Suprapubic skin (tissue), 4 donors: ENCODE results near the gene TMEM244. TPM values are rescaled to one million over a fixed set of nuclear protein-coding genes. Genes with fewer than 3 reads are reported as not detected.

Source experiments
- DNase-seq, 2 donors: peaks; one replicate each; pipeline ENCODE4 v3.0.0-alpha.2; 2019; ENCODE audit warnings: low spot score in 2 of 2
- H3K27ac ChIP-seq: fragments of 200-600 bp; sonication (generic); one replicate; pipeline ENCODE4 v1.5.1; 2019
- H3K27me3 ChIP-seq: fragments of 200-600 bp; sonication (generic); one replicate; pipeline ENCODE4 v1.5.1; 2019
- H3K36me3 ChIP-seq: fragments of 200-600 bp; sonication (generic); one replicate; pipeline ENCODE4 v1.5.1; 2019
- H3K4me1 ChIP-seq: fragments of 200-600 bp; sonication (generic); one replicate; pipeline ENCODE4 v1.5.1; 2019
- H3K4me3 ChIP-seq: fragments of 200-600 bp; sonication (generic); one replicate; pipeline ENCODE4 v1.5.1; 2019; ENCODE audit warnings: mild to moderate bottlenecking
- H3K9me3 ChIP-seq: fragments of 200-600 bp; sonication (generic); one replicate; pipeline ENCODE4 v1.5.1; 2019
- EP300 ChIP-seq: sonication (generic); formaldehyde crosslinking; IDR thresholded peaks from one replicate; pipeline ENCODE4 v1.6.1; 2017; ENCODE audit warnings: antibody characterized with exemption
- POLR2A ChIP-seq, 2 donors: fragments of 450-650 bp; IDR thresholded peaks; one replicate each; pipeline ENCODE4 v1.6.1; 2017; ENCODE audit warnings: antibody characterized with exemption in 2 of 2, mild to moderate bottlenecking in 2 of 2, moderate library complexity in 2 of 2
- POLR2AphosphoS5 ChIP-seq, 3 donors: sonication (generic); formaldehyde crosslinking; IDR thresholded peaks; one replicate each; pipeline ENCODE4 v1.6.1; 2017; ENCODE audit warnings: antibody characterized with exemption in 3 of 3
- WGBS: methylation state at CpG from one replicate; pipeline ENCODE4 v1.1.5; 2018; 5-methylcytosine and 5-hydroxymethylcytosine counted together
- total RNA-seq, 4 donors: library from RNA; depleted of rRNA; stranded (reverse); fragments of >200 nt; gene quantifications; one replicate each; pipeline ENCODE4 v1.1.0, GENCODE V29; 2016
- TF ChIP-seq, protein P1 (sequence below), 2 donors: fragments of 200-600 bp in 1 of 2; fragments of 450-650 bp in 1 of 2; sonication (generic) in 1 of 2; IDR thresholded peaks; one replicate each; pipeline ENCODE4 v1.5.1; 2016 to 2019; ENCODE audit warnings: antibody characterized with exemption in 2 of 2, mild to moderate bottlenecking in 1 of 2, moderate library complexity in 1 of 2

The TMEM244 gene
- total RNA-seq, 4 donors from 2014 or later = not detected

DNA sequence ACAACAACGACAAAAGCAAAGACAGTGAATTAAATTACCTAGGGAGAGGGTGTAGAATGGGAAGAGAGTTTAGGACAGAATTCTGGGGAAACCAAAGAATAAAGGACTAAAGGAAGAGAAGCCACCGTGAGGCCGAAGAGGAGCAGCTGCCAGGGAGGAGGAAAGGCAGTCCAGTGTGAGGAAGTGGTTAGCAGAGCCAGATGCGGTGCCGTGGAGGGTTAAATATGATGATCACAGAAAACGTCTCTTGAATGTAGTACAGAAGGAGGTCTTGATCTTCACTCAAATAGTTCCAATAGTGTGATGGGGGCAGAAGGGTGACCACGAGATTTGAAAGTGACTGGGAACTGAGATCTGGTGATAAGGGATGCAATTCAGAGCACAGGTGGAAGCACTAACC lies 67.7 kb downstream of the TMEM244 start:
- H3K27me3 ChIP-seq = peaks cover 3% of the 10 kb centered on the region
- no peaks in the 10 kb centered on the region for H3K9me3 ChIP-seq
- no peak overlapping the region for H3K27ac ChIP-seq
- 71% methylated on average over 7 of the region's 7 CpGs for WGBS
- H3K36me3 ChIP-seq = no peaks in the 10 kb centered on the region
- DNase-seq = no peak
- no peak for TF ChIP-seq EP300
- TF ChIP-seq, protein P1, sequence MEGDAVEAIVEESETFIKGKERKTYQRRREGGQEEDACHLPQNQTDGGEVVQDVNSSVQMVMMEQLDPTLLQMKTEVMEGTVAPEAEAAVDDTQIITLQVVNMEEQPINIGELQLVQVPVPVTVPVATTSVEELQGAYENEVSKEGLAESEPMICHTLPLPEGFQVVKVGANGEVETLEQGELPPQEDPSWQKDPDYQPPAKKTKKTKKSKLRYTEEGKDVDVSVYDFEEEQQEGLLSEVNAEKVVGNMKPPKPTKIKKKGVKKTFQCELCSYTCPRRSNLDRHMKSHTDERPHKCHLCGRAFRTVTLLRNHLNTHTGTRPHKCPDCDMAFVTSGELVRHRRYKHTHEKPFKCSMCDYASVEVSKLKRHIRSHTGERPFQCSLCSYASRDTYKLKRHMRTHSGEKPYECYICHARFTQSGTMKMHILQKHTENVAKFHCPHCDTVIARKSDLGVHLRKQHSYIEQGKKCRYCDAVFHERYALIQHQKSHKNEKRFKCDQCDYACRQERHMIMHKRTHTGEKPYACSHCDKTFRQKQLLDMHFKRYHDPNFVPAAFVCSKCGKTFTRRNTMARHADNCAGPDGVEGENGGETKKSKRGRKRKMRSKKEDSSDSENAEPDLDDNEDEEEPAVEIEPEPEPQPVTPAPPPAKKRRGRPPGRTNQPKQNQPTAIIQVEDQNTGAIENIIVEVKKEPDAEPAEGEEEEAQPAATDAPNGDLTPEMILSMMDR (IDR thresholded peaks at IDR 0.05) = no peak
- no peak for TF ChIP-seq POLR2AphosphoS5 (IDR thresholded peaks at IDR 0.05)
- no peak for TF ChIP-seq POLR2A (IDR thresholded peaks at IDR 0.05)
- no peak overlapping the region for H3K4me3 ChIP-seq
- no peaks in the 10 kb centered on the region for H3K4me1 ChIP-seq

GRCh38 chr6:129792049-129792448 lies 69.1 kb downstream of the TMEM244 start:
- 45% methylated on average over 4 of the region's 4 CpGs for WGBS
- Histone ChIP-seq H3K4me1 (no peaks in the 10 kb centered on the region), H3K36me3 (no peaks in the 10 kb centered on the region), H3K9me3 (no peaks in the 10 kb centered on the region), H3K4me3 (no peak overlapping the region), H3K27me3 (peaks cover 3% of the 10 kb centered on the region), H3K27ac (no peak overlapping the region)
- TF ChIP-seq EP300 (no peak), POLR2AphosphoS5 (IDR thresholded peaks at IDR 0.05) (no peak), POLR2A (IDR thresholded peaks at IDR 0.05) (no peak)
- TF ChIP-seq, protein P1 (IDR thresholded peaks at IDR 0.05) = no peak
- DNase-seq = no peak

- H3K4me3 ChIP-seq = no peak overlapping the region
- H3K4me1 ChIP-seq = no peaks in the 10 kb centered on the region
- no peak overlapping the region for H3K27ac ChIP-seq
- peaks cover 3% of the 10 kb centered on the region for H3K27me3 ChIP-seq
- no peak for DNase-seq
- no peaks in the 10 kb centered on the region for H3K36me3 ChIP-seq
- WGBS = 86% methylated on average over 1 of the region's 1 CpG
- TF ChIP-seq, protein P1 (IDR thresholded peaks at IDR 0.05) = no peak
- no peak for TF ChIP-seq EP300
- no peak for TF ChIP-seq POLR2A (IDR thresholded peaks at IDR 0.05)
- TF ChIP-seq POLR2AphosphoS5 (IDR thresholded peaks at IDR 0.05) = no peak
- no peaks in the 10 kb centered on the region for H3K9me3 ChIP-seq
These were observed 70.3 kb downstream of the TMEM244 start for GRCh38 chr6:129790785-129791184.

GRCh38 chr6:129789974-129790373 lies 71.1 kb downstream of the TMEM244 start:
- Histone ChIP-seq H3K36me3 (no peaks in the 10 kb centered on the region), H3K4me1 (no peaks in the 10 kb centered on the region), H3K27me3 (peaks cover 3% of the 10 kb centered on the region), H3K9me3 (no peaks in the 10 kb centered on the region), H3K4me3 (no peak overlapping the region), H3K27ac (no peak overlapping the region)
- TF ChIP-seq EP300 (no peak), POLR2AphosphoS5 (IDR thresholded peaks at IDR 0.05) (no peak), POLR2A (IDR thresholded peaks at IDR 0.05) (no peak)
- TF ChIP-seq, protein P1 (IDR thresholded peaks at IDR 0.05) = no peak
- no peak for DNase-seq

GRCh38 chr6:129787816-129788215 lies 73.3 kb downstream of the TMEM244 start:
- H3K36me3 ChIP-seq = no peaks in the 10 kb centered on the region
- no peak overlapping the region for H3K4me3 ChIP-seq
- no peaks in the 10 kb centered on the region for H3K9me3 ChIP-seq
- no peak for DNase-seq
- WGBS = 97% methylated on average over 2 of the region's 2 CpGs
- peaks cover 3% of the 10 kb centered on the region for H3K27me3 ChIP-seq
- TF ChIP-seq POLR2A (IDR thresholded peaks at IDR 0.05) (no peak), EP300 (no peak), POLR2AphosphoS5 (IDR thresholded peaks at IDR 0.05) (no peak)
- TF ChIP-seq, protein P1 (IDR thresholded peaks at IDR 0.05) = no peak
- no peak overlapping the region for H3K27ac ChIP-seq
- no peaks in the 10 kb centered on the region for H3K4me1 ChIP-seq
